Dermis lymphatic vessel endothelial cell (primary cell): Measurements from ENCODE around the gene MRPL52. TPM values are rescaled to one million over a fixed set of nuclear protein-coding genes. Genes with fewer than 3 reads are reported as not detected.

ENCODE experiments used
- total RNA-seq: library from RNA; depleted of rRNA; stranded (reverse); fragments of >200 nt; gene quantifications from 2 replicates; pipeline ENCODE4 v1.2.1, GENCODE V29; 2014

Gene MRPL52
- total RNA-seq: 34.1 and 35.0 TPM in 2 replicates

DNA sequence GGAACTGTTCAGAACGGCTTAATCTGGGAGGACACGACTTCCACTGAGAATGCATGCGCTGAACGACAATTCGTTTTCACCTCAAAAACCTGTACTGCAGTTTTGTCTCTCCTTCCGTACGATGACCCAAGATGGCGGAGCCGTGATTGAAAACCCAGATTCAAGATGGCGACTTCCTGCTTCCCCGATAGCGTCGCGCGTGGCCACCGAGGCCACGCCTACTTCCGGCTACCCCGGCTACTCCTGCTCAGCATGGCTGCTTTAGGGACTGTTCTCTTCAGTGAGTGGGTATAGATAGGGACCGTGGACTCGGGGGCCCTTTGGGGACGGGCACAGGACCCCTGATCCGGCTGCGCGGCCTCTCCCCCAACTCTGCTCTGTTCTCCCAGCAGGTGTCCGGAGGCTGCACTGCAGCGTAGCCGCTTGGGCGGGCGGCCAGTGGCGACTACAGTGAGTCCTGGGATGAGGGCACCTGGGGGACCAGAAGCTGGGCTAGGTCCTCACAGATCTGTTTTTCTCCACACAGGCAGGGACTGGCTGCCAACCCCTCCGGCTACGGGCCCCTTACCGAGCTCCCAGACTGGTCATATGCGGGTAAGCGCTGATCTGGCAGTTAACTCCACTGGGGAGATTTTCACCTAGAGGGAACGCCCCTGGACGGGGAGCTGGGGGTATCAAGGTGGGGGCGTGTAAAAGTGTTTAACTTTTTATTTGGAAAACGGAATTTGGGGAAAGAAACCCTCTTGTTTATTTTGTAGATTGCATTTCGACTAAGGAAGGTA lies at the start of gene MRPL52:
TSS of gene MRPL52 (plus strand) at position 227 of the 782 bp plus-strand sequence. CDS start at position 253, 26 bp downstream.

DNA sequence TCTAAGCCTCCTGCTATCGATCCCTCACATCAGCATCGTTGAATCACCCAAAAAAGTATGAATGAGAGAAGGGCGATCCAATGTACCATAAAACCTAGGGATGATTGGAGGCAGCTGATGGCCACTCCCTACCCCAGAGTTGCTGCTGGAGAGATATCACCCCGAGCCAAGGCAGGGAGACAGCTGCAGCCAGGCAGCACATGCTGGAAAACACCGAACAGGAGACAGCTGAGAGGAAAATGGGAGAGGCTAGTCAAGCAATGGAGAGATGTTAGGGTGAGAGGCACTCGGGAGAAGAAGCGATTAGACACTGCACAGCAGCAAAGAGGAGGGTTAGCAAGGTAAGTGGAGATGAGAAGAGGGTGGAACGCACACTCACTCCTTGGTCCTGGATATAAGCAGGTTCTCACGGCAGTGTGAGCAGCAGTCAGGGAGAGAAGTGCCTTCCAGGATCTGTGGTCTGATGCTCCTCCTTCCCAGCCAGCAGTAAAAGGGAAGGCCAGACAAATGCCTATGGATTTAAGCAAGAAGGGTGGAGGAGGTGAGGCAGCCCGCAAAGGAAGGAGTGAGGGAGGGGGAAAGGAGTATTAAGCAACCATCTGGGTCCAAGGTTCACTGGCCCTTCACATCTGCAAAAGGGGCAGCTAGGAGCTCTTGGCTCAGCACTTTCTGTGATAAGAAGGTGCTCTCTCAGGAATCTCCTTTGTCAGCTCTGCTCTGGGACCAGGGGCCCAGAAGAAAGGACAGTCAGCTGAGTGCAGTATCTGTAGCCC lies 14.6 kb upstream of the MRPL52 start, which contains the start of gene SLC7A7:
TSS of gene SLC7A7 (minus strand) at position 495 of the 773 bp plus-strand sequence. CDS start 2,037 bp downstream, outside the sequence.

DNA sequence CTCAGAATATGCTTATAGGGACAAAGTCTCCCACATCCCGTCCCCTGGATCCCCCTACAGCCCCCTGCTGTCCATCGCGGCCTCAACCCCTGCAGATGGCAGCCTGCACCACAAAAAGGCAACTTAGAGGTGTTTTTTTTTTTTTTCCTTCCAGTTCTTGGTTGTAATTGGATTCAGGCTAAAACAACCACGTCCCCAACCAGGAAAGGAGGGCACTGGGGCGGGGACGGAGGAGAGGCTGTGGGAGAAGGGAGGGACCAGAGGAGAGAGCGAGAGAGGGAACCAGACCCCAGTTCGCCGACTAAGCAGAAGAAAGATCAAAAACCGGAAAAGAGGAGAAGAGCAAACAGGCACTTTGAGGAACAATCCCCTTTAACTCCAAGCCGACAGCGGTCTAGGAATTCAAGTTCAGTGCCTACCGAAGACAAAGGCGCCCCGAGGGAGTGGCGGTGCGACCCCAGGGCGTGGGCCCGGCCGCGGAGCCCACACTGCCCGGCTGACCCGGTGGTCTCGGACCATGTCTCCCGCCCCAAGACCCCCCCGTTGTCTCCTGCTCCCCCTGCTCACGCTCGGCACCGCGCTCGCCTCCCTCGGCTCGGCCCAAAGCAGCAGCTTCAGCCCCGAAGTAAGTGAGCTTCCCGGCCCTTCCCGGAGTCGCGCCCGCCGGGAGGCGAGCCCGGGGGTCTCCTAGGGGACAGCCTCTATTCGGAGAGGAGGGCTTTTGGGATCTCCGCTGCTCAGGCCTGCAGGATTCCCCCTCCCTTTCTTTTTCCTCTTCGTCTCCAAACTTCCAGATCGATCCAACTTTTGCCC lies 6.8 kb downstream of the MRPL52 start, which contains the start of gene MMP14:
TSS of gene MMP14 (plus strand) at position 285 of the 813 bp plus-strand sequence. CDS start at position 518, 233 bp downstream.

GRCh38 chr14:22871224-22872032 lies 41.7 kb downstream of the MRPL52 start, which contains the start of gene LRP10:
LRP10 (plus strand) TSS chr14:22871740; CDS start chr14:22872304, 564 bp downstream.

GRCh38 chr14:22883173-22883976 lies 53.7 kb downstream of the MRPL52 start, which contains the start of gene REM2:
REM2 (plus strand) TSS chr14:22883222; CDS start chr14:22883288, 66 bp downstream.

Other genes with a start within 250 kb of the MRPL52 start
- gene DAD1, start 240.7 kb upstream of the MRPL52 start, total RNA-seq: 276 and 439 TPM in 2 replicates
- 9.2 and 12.8 TPM in 2 replicates for gene ABHD4, start 231.6 kb upstream of the MRPL52 start, total RNA-seq
- gene OR6J1, start 185.5 kb upstream of the MRPL52 start, total RNA-seq: not detected in 2 replicates
- gene OXA1L, start 63.2 kb upstream of the MRPL52 start, total RNA-seq: 41.2 and 63.3 TPM in 2 replicates
- gene SLC7A7, start 14.5 kb upstream of the MRPL52 start, total RNA-seq: 4.1 and 5.3 TPM in 2 replicates
- gene MMP14, start 6.7 kb downstream of the MRPL52 start, total RNA-seq: 51.7 and 95.7 TPM in 2 replicates
- gene LRP10, start 41.9 kb downstream of the MRPL52 start, total RNA-seq: 40.7 and 42.5 TPM in 2 replicates
- gene REM2, start 53.3 kb downstream of the MRPL52 start, total RNA-seq: under 0.01 TPM in 1 of 2 replicates, not detected in the other
- 49.2 and 55.0 TPM in 2 replicates for gene RBM23, start 89.3 kb downstream of the MRPL52 start, total RNA-seq
- gene PRMT5, start 99.5 kb downstream of the MRPL52 start, total RNA-seq: 34.6 and 42.8 TPM in 2 replicates
- 14.3 and 21.7 TPM in 2 replicates for gene HAUS4, start 127.2 kb downstream of the MRPL52 start, total RNA-seq
- gene AJUBA, start 152.7 kb downstream of the MRPL52 start, total RNA-seq: 16.9 and 42.6 TPM in 2 replicates
- 5.1 and 6.1 TPM in 2 replicates for gene C14orf93, start 180.3 kb downstream of the MRPL52 start, total RNA-seq
- gene PSMB5, start 205.0 kb downstream of the MRPL52 start, total RNA-seq: 185 and 196 TPM in 2 replicates
- not detected in 2 replicates for gene PSMB11, start 212.3 kb downstream of the MRPL52 start, total RNA-seq
- 0.54 and 0.69 TPM in 2 replicates for gene CDH24, start 227.6 kb downstream of the MRPL52 start, total RNA-seq